ENCODE results near the gene SLC43A1.

The SLC43A1 gene

DNA sequence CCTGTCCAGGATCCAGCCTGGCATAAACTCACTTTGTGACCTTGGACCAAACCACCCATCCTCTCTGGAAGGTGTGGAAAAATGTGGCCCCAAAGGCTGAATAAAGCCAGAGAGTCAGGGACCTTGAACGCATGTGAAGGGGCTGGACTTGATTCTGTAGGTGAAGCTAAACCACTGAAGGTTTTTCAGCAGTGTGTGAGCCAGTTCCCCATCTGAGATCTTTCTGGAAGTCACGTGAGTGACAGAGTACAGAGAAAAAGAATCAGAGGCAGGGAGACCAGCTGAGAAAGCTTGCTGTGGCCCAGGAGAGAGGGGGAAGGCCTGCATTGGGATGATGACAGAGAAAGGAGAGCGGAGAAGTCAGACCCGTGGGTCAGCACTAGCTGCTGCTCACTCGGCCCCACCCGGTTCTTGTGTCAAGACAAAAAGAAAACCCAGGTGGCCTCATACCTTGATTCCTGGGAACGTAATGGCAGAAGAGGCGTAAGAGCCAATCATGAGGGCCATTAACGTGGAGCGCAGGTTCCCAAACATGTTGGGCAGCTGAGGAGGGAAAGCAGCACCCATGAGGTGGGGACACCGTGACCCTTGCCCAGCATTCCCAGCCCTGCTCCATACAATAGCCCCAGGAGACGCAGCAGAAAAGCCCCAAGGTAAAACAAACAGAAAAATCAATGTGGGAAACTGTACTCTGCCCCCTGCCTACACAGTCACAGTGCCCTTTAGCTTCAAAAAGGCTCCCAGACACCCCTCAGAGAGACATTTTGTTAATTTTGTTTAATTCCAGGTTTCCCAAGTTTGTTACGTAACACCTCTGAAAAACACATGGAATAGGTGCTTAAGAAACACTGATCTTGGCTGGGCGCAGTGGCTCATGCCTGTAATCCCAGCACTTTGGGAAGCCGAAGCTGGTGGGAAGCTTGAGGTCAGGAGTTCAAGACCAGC, 17.9 kb downstream of the SLC43A1 start:
- H3K27ac ChIP-seq: no peak overlapping the region
- ChIA-PET CTCF (interaction anchor here (1.5 kb wide), 1 partner anchor 147 kb away, joined by 3 read pairs; no protein-coding TSS in a partner anchor), POLR2A (ENCODE audit: low non-redundant PET) (no interaction called here)
- TF ChIP-seq, protein P1, sequence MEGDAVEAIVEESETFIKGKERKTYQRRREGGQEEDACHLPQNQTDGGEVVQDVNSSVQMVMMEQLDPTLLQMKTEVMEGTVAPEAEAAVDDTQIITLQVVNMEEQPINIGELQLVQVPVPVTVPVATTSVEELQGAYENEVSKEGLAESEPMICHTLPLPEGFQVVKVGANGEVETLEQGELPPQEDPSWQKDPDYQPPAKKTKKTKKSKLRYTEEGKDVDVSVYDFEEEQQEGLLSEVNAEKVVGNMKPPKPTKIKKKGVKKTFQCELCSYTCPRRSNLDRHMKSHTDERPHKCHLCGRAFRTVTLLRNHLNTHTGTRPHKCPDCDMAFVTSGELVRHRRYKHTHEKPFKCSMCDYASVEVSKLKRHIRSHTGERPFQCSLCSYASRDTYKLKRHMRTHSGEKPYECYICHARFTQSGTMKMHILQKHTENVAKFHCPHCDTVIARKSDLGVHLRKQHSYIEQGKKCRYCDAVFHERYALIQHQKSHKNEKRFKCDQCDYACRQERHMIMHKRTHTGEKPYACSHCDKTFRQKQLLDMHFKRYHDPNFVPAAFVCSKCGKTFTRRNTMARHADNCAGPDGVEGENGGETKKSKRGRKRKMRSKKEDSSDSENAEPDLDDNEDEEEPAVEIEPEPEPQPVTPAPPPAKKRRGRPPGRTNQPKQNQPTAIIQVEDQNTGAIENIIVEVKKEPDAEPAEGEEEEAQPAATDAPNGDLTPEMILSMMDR (conservative IDR thresholded peaks at IDR 0.05; ENCODE audit: low read depth): no peak
- no peak for DNase-seq (ENCODE audit: low spot score)

DNA sequence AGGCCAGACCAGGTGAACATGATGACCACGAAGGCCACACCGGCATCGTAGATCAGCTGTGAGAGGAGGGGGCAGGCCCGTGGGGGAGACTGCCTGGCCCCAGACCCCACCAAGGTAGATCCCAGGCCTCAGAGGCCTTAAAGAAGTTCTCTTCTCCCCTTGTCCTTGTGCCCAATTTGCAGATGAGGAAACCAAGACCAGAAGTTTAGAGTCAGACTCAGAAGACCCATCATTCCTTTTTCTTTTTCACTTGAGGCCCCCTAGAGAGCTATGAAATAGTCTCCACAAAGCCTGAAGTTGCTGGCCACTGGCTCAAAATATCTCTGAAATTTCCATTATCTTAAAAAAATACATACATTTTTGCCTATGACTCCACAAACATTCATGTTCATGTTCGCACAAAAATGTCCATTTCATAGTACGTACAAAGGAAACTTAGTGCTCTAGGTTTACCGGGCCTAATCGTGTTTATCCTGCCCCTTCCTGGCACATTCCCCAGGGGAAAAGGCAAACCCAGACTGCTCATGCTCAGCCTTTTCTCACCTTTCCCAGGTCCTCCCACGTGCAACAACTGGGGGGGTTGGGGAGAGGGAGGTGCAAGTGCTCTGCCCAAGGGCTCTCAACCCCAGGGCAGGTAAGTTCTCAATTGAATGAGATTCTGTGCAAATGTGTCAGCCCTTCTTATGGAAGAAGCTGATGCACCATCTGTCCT, 19.2 kb downstream of the SLC43A1 start:
- TF ChIP-seq, protein P1 (conservative IDR thresholded peaks at IDR 0.05; ENCODE audit: low read depth): no peak
- no peak overlapping the region for H3K27ac ChIP-seq
- ChIA-PET POLR2A (ENCODE audit: low non-redundant PET) (no interaction called here), CTCF (interaction anchor here (0.6 to 0.9 kb wide), 3 partner anchors 13 to 663 kb away, joined by 3 to 5 read pairs (median 3); no protein-coding TSS in a partner anchor)
- DNase-seq (ENCODE audit: low spot score): no peak

DNA sequence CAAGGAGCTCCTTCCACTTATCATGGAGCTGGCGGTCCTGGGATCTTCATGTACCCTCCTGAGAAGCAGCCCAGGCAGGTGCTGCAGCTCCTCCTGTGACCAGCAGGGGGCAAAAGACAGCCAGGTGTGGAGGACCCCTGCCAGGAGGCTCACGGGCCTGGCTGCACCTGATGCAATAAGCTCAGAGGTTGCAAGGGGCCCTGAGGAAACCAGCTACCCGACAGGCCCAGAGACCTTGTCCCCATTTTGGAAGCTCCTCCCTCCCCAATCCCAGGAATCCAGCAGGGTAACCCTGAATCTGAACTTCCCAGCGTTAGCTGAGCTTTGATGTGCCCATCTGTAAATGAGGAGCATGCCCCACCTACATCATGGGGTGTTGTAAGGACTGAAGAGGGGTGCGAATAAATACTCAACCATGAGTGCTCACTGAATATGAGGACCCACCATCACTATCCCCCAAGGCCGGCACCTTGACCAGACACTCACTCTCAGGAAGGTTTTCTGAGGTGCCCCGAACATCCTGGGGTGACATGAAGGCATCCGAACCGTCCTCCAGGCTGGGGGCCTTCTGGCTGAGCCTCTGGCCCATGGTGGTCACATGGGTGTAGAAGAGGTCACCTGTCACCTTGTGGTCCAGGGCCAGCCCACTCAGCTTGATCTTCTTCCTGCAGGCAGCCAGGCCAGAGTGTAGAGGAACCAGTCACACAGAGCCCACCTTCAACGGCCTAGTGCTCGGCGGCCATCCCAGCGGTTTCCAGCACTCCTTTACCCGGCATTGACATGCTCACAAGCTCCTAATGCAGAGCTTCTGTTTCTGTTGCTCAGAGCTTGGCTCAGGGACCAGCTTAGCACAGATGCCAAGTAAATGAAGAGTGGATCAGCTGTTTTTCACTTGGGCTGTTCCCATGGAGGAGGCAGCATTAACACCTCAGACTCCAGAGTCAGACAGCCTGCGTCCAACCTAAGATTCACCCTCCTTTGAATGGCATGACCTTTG, 21.7 kb downstream of the SLC43A1 start:
- peak; percentile 60 for DNase-seq (ENCODE audit: low spot score)
- ChIA-PET POLR2A (ENCODE audit: low non-redundant PET) (no interaction called here), CTCF (interaction anchor here (0.6 to 2.0 kb wide), 26 partner anchors 8 to 409 kb away, joined by 3 to 28 read pairs (median 5); partner anchors contain the start of genes RTN4RL2, SLC43A1, TIMM10 and UBE2L6)
- TF ChIP-seq, protein P1 (conservative IDR thresholded peaks at IDR 0.05; ENCODE audit: low read depth): peak; percentile 82
- peak overlapping the region; percentile 55 for H3K27ac ChIP-seq

DNA sequence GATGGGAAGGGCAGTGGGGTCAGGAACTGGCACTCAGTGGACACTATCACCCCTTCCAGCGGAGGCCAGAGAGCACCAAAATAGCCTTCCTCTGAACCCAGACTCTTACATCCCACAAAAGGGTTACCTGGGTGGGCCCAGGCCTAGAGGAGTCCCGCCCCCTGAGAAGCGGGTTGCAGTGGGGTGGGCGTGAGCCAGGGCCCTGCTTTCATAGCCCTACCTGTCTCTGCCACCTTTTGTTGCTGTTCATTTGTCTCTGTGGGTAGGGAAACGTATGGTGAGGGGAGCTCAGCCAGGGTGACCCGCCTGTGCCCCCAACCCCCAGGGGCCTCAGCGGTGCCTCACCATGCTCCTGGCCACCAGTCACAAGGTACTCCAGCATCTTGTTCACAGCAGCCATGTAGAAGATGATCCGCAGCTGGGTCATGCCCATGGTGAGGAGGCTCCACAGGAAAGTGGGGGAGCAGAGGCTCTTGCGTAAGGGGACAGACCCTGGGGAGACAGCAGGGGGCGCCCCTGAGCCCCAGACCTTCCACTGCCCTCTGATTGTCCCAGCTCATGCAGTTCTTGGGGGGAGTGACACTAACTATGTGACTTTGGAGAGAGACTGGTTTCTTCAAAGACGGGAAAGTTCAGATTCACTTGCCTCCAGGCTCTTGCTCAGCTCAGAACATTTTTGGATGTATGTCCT, 24.0 kb downstream of the SLC43A1 start:
- POLR2A ChIA-PET (ENCODE audit: low non-redundant PET): interaction anchor here (0.6 to 0.8 kb wide), 3 partner anchors 35 to 353 kb away, joined by 3 read pairs; no protein-coding TSS in a partner anchor
- TF ChIP-seq, protein P1 (conservative IDR thresholded peaks at IDR 0.05; ENCODE audit: low read depth): peak; percentile 31

DNA sequence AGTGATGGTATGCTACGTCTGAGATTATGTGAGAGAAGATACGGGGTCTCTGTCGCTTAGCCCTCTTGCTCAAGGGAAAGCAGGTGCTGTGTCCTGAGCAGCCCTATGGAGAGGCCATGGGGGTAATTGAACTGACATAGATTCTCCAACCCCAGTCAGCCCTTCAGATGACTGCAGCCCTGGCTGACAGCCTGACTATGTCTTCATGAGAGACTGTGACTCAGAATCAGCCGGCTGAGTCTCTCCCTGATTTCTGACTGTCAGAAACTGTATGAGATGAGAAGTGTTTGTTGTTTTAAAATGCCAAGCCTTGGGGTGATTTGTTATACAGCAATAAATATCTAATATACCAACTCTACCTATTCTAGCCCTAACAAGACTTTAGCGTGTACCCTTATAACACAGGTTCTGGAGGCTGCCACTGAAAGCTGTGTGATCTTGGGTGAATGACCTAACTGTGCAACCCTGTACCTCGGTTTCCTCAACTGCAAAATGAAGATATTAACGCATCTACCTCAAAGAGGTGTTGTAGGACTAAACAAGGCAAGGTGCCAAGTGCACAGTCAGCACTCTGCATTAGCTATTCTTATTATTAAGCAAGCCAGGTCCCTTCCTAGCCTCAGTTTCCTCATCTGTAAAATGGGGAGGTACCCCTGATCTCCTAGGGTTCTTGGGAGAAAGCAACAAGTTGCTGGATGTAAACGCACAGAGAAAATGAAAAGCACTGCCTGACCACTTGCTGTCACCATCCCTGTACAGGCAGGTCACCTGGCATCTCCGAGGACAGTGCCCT, 24.9 kb downstream of the SLC43A1 start:
- TF ChIP-seq, protein P1 (conservative IDR thresholded peaks at IDR 0.05; ENCODE audit: low read depth): no peak
- ChIA-PET CTCF (interaction anchor here (0.6 to 1.3 kb wide), 3 partner anchors 25 to 37 kb away, joined by 3 to 5 read pairs (median 3); partner anchors contain the start of gene SLC43A1), POLR2A (ENCODE audit: low non-redundant PET) (interaction anchor here (0.7 kb wide), 1 partner anchor 352 kb away, joined by 3 read pairs; no protein-coding TSS in a partner anchor)
- H3K27ac ChIP-seq: no peak overlapping the region
- DNase-seq (ENCODE audit: low spot score): no peak

More for the DNA sequence above, 24.0 kb downstream of the SLC43A1 start:
- DNase-seq (ENCODE audit: low spot score): no peak
- H3K27ac ChIP-seq: no peak overlapping the region
- CTCF ChIA-PET: interaction anchor here (0.6 to 1.3 kb wide), 5 partner anchors 9 to 35 kb away, joined by 3 to 5 read pairs (median 4); partner anchors contain the start of gene SLC43A1

Measured in RWPE1 (cell line).